H9 (cell line): ENCODE results near the gene GLIS2. TPM values are rescaled to one million over a fixed set of nuclear protein-coding genes. Genes with fewer than 3 reads are reported as not detected.
A peak's percentile ranks its signal among the peaks of the same experiment; 100 is the strongest.

Experiments
- DNase-seq: peaks from one replicate; pipeline ENCODE4 v3.0.0-alpha.2; 2017
- H2AFZ ChIP-seq: one replicate; pipeline ENCODE4 v1.6.1; 2013; ENCODE audit warnings: mild to moderate bottlenecking, low read length, control low read depth, moderate library complexity
- H2AK5ac ChIP-seq: 2 replicates; pipeline ENCODE4 v1.6.1; 2013; ENCODE audit warnings: low read length, control low read depth, mixed read lengths; ENCODE audit not compliant: insufficient read length
- H2BK120ac ChIP-seq: one replicate; pipeline ENCODE4 v1.6.1; 2013; ENCODE audit warnings: low read depth, mild to moderate bottlenecking, low read length, control low read depth, inconsistent platforms; ENCODE audit not compliant: poor library complexity, severe bottlenecking
- H2BK12ac ChIP-seq: 2 replicates; pipeline ENCODE4 v1.6.1; 2013; ENCODE audit warnings: low read length, control low read depth, mixed read lengths, low read depth; ENCODE audit not compliant: insufficient read length
- H2BK15ac ChIP-seq: 2 replicates; pipeline ENCODE4 v1.6.1; 2013; ENCODE audit warnings: low read depth, low read length, control low read depth
- H2BK20ac ChIP-seq: one replicate; pipeline ENCODE4 v1.6.1; 2013; ENCODE audit warnings: low read depth, mild to moderate bottlenecking, low read length, control low read depth, inconsistent platforms; ENCODE audit not compliant: poor library complexity, severe bottlenecking
- H2BK5ac ChIP-seq: 2 replicates; pipeline ENCODE4 v1.6.1; 2013; ENCODE audit warnings: low read length, control low read depth, mixed read lengths; ENCODE audit not compliant: insufficient read length
- H3K14ac ChIP-seq: 2 replicates; pipeline ENCODE4 v1.6.1; 2013; ENCODE audit warnings: low read length, control low read depth; ENCODE audit not compliant: insufficient read depth
- H3K18ac ChIP-seq: 2 replicates; pipeline ENCODE4 v1.6.1; 2013; ENCODE audit warnings: low read depth, mild to moderate bottlenecking, mixed read lengths, low read length, control low read depth; ENCODE audit not compliant: insufficient read length
- H3K23ac ChIP-seq: 2 replicates; pipeline ENCODE4 v1.6.1; 2013; ENCODE audit warnings: low read length, control low read depth, mixed read lengths, low read depth; ENCODE audit not compliant: insufficient read length
- H3K23me2 ChIP-seq: 2 replicates; pipeline ENCODE4 v1.6.1; 2013; ENCODE audit warnings: low read depth, mild to moderate bottlenecking, mixed read lengths, low read length, control low read depth; ENCODE audit not compliant: insufficient read length, poor library complexity, severe bottlenecking
- H3K27ac ChIP-seq: 2 replicates; pipeline ENCODE4 v1.5.1; 2013; ENCODE audit warnings: low read length, control low read depth, mixed read lengths, low read depth; ENCODE audit not compliant: insufficient read length
- H3K27me3 ChIP-seq: 2 replicates; pipeline ENCODE4 v1.6.1; 2013; ENCODE audit warnings: low read length, control low read depth, inconsistent platforms; ENCODE audit not compliant: insufficient read depth
- H3K4ac ChIP-seq: 2 replicates; pipeline ENCODE4 v1.6.1; 2013; ENCODE audit warnings: low read depth, mild to moderate bottlenecking, control low read depth, inconsistent platforms, low read length, moderate library complexity
- H3K4me1 ChIP-seq: 2 replicates; pipeline ENCODE4 v1.6.1; 2013; ENCODE audit warnings: low read length, control low read depth, inconsistent platforms; ENCODE audit not compliant: insufficient read depth
- H3K4me2 ChIP-seq: 2 replicates; pipeline ENCODE4 v1.6.1; 2013; ENCODE audit warnings: low read length, control low read depth, mixed read lengths; ENCODE audit not compliant: insufficient read length, insufficient read depth
- H3K56ac ChIP-seq: 2 replicates; pipeline ENCODE4 v1.6.1; 2013; ENCODE audit warnings: low read depth, mild to moderate bottlenecking, mixed read lengths, low read length, control low read depth; ENCODE audit not compliant: insufficient read length
- H3K79me1 ChIP-seq: 2 replicates; pipeline ENCODE4 v1.6.1; 2013; ENCODE audit warnings: low read depth, mild to moderate bottlenecking, moderate library complexity, low read length, control low read depth, inconsistent platforms; ENCODE audit not compliant: insufficient read depth, poor library complexity, severe bottlenecking
- H3K79me2 ChIP-seq: 2 replicates; pipeline ENCODE4 v1.6.1; 2013; ENCODE audit warnings: low read length, control low read depth, inconsistent platforms; ENCODE audit not compliant: insufficient read depth
- H3K9ac ChIP-seq: 2 replicates; pipeline ENCODE4 v1.6.1; 2013; ENCODE audit warnings: low read length, control low read depth, mixed read lengths; ENCODE audit not compliant: insufficient read length; ENCODE audit errors: extremely low read depth
- H3K9me3 ChIP-seq: one replicate; pipeline ENCODE4 v1.6.1; 2013; ENCODE audit warnings: low read depth, low read length, inconsistent platforms; ENCODE audit not compliant: control insufficient read depth
- H3T11ph ChIP-seq: one replicate; pipeline ENCODE4 v1.6.1; 2013; ENCODE audit warnings: mild to moderate bottlenecking, low read length, control low read depth, inconsistent platforms
- H4K20me1 ChIP-seq: one replicate; pipeline ENCODE4 v1.6.1; 2013; ENCODE audit not compliant: control insufficient read depth, insufficient read length, insufficient read depth
- H4K5ac ChIP-seq: 2 replicates; pipeline ENCODE4 v1.6.1; 2013; ENCODE audit warnings: low read depth, mild to moderate bottlenecking, mixed read lengths, low read length, control low read depth; ENCODE audit not compliant: insufficient read length
- H4K8ac ChIP-seq: replicated peaks from 2 replicates; pipeline ENCODE4 v1.6.1; 2013; ENCODE audit warnings: low read length, control low read depth, mixed read lengths, low read depth; ENCODE audit not compliant: insufficient read length
- H4K91ac ChIP-seq: 2 replicates; pipeline ENCODE4 v1.6.1; 2013; ENCODE audit warnings: low read depth, mild to moderate bottlenecking, moderate library complexity, mixed read lengths, low read length, control low read depth; ENCODE audit not compliant: insufficient read length
- H3K27ac Mint-ChIP-seq, 3 experiments: 2 replicates in 2 of 3; 3 replicates in 1 of 3; pipeline ENCODE4 v1.8.0; 2020 to 2021; ENCODE audit warnings: mixed read lengths in 3 of 3, mild to moderate bottlenecking in 1 of 3, moderate library complexity in 1 of 3
- H3K27me3 Mint-ChIP-seq: 2 replicates; pipeline ENCODE4 v1.8.0; 2021; ENCODE audit warnings: low read depth, mild to moderate bottlenecking, moderate library complexity, mixed read lengths
- H3K36me3 Mint-ChIP-seq, 3 experiments: 2 replicates in 2 of 3; 3 replicates in 1 of 3; pipeline ENCODE4 v1.8.0; 2020 to 2021; ENCODE audit warnings: low read depth in 3 of 3, mixed read lengths in 3 of 3; ENCODE audit not compliant: insufficient read depth in 1 of 3
- H3K4me1 Mint-ChIP-seq, 2 experiments: 2 replicates each; pipeline ENCODE4 v1.8.0; 2020; ENCODE audit warnings: mixed read lengths in 2 of 2
- H3K4me3 Mint-ChIP-seq, 2 experiments: 2 replicates in 1 of 2; 3 replicates in 1 of 2; pipeline ENCODE4 v1.8.0; 2020 to 2021; ENCODE audit warnings: mild to moderate bottlenecking in 2 of 2, mixed read lengths in 2 of 2, moderate library complexity in 1 of 2
- H3K9me3 Mint-ChIP-seq, 2 experiments: 2 replicates in 1 of 2; 3 replicates in 1 of 2; pipeline ENCODE4 v1.8.0; 2020; ENCODE audit warnings: mild to moderate bottlenecking in 2 of 2, mixed read lengths in 2 of 2, moderate library complexity in 1 of 2
- CTCF ChIP-seq: fragments of 200-600 bp; sonication (generic); conservative IDR thresholded peaks from 3 replicates; pipeline ENCODE4 v1.8.0; 2021; ENCODE audit warnings: antibody characterized with exemption, mild to moderate bottlenecking
- WGBS: extraction: QIAGEN DNeasy Blood & Tissue Kit; methylation state at CpG from one replicate; pipeline ENCODE4 v1.1.7; 2013; ENCODE audit warnings: missing lambda C conversion rate, low lambda C conversion rate, mixed read lengths; ENCODE audit not compliant: insufficient read length; ENCODE audit errors: extremely low coverage; 5-methylcytosine and 5-hydroxymethylcytosine counted together
- total RNA-seq: library from RNA; stranded (reverse); gene quantifications from 2 replicates; pipeline ENCODE4 v1.2.1, GENCODE V29; 2021

The GLIS2 gene
- total RNA-seq, 1 experiment from 2014 or later, result 14.3 TPM

- Mint-ChIP-seq H3K36me3 (peaks cover 0 to 5% (median 2%) of the 10 kb centered on the region in 3 experiments; a peak in 2 of 7 replicates), H3K9me3 (no peaks in the 10 kb centered on the region), H3K4me3 (no peak overlapping the region; a peak in 1 of 5 replicates), H3K4me1 (peaks cover 39 to 45% of the 10 kb centered on the region in 2 experiments), H3K27me3 (no peaks in the 10 kb centered on the region), H3K27ac (peak overlapping the region in 2 of 3 experiments; percentile 33 to 85; a peak in 2 of 7 replicates)
- Histone ChIP-seq H2BK15ac (no peak overlapping the region), H3K79me2 (no peaks in the 10 kb centered on the region), H3K14ac (peak overlapping the region; percentile 16; the same call in 1 of the 2 replicates), H3K27ac (no peak overlapping the region), H3K18ac (peak overlapping the region; percentile 10), H3K4me1 (peaks cover 5% of the 10 kb centered on the region; the same call in 1 of the 2 replicates), H4K5ac (no peak overlapping the region), H3K4me2 (no peak overlapping the region), H2BK5ac (no peak overlapping the region), H2BK20ac (no peak overlapping the region), H3K4ac (no peak overlapping the region), H2BK120ac (no peak overlapping the region), H3T11ph (no peak overlapping the region), H3K27me3 (no peaks in the 10 kb centered on the region), H2BK12ac (no peak overlapping the region), H2AK5ac (no peak overlapping the region), H3K23me2 (no peaks in the 10 kb centered on the region), H3K23ac (no peak overlapping the region), H2AFZ (no peak overlapping the region), H4K20me1 (no peaks in the 10 kb centered on the region), H3K56ac (no peak overlapping the region), H3K79me1 (no peaks in the 10 kb centered on the region), H3K9me3 (no peaks in the 10 kb centered on the region), H4K91ac (no peak overlapping the region), H4K8ac (no peak overlapping the region), H3K9ac (no peak overlapping the region)
- TF ChIP-seq CTCF, result no peak
- WGBS, result no CpG with 5 or more reads among the region's 19 CpGs
- DNase-seq, result no peak
These were observed 72.6 kb downstream of the GLIS2 start for GRCh38 chr16:4388271-4389021.

Other genes with a start within 250 kb of the GLIS2 start
- 4.7 and 5.7 TPM in 2 replicates for gene ADCY9, start 199.6 kb upstream of the GLIS2 start, total RNA-seq
- not detected in 2 replicates for gene SRL, start 74.0 kb upstream of the GLIS2 start, total RNA-seq
- 50.5 and 51.9 TPM in 2 replicates for gene TFAP4, start 43.0 kb upstream of the GLIS2 start, total RNA-seq
- gene PAM16, start 35.3 kb downstream of the GLIS2 start, total RNA-seq, result 80.4 and 81.8 TPM in 2 replicates
- 10.8 and 11.0 TPM in 2 replicates for gene VASN, start 55.8 kb downstream of the GLIS2 start, total RNA-seq
- gene CORO7, start 100.5 kb downstream of the GLIS2 start, total RNA-seq, result 33.8 and 38.4 TPM in 2 replicates
- gene DNAJA3, start 109.8 kb downstream of the GLIS2 start, total RNA-seq, result 56.2 and 60.5 TPM in 2 replicates
- gene NMRAL1, start 158.6 kb downstream of the GLIS2 start, total RNA-seq, result 74.1 and 78.9 TPM in 2 replicates
- gene HMOX2, start 160.3 kb downstream of the GLIS2 start, total RNA-seq, result 44.4 and 45.7 TPM in 2 replicates
- gene CDIP1, start 222.7 kb downstream of the GLIS2 start, total RNA-seq, result 49.7 and 50.5 TPM in 2 replicates
- gene C16orf96, start 240.3 kb downstream of the GLIS2 start, total RNA-seq, result 1.4 and 2.0 TPM in 2 replicates